BE2C (cell line): ENCODE measurements around the gene RRAS2.

Source experiments
- DNase-seq: peaks from one replicate; pipeline ENCODE4 v3.0.0-alpha.2; 2020
- H3K27me3 ChIP-seq: fragments of 250-450 bp; sonication (Bioruptor Pico); 2 replicates; pipeline ENCODE4 v1.5.1; 2020; ENCODE audit warnings: mild to moderate bottlenecking
- H3K36me3 ChIP-seq: fragments of 250-450 bp; sonication (Bioruptor Pico); 2 replicates; pipeline ENCODE4 v1.5.1; 2020; ENCODE audit warnings: mild to moderate bottlenecking
- H3K4me1 ChIP-seq: fragments of 250-450 bp; sonication (Bioruptor Pico); 2 replicates; pipeline ENCODE4 v1.5.1; 2020
- H3K4me3 ChIP-seq: 2 replicates; pipeline ENCODE4 v1.5.1; 2011; ENCODE audit warnings: low read depth, low read length
- H3K9me3 ChIP-seq: fragments of 250-450 bp; sonication (Bioruptor Pico); 2 replicates; pipeline ENCODE4 v1.5.1; 2020
- CTCF ChIP-seq: IDR thresholded peaks from 2 replicates; pipeline ENCODE4 v1.5.1; 2012; ENCODE audit warnings: mild to moderate bottlenecking, low read depth, low read length

Gene RRAS2

GRCh38 chr11:14381968-14382367 is 23.0 kb upstream of the RRAS2 start:
- Histone ChIP-seq H3K4me1 (no peaks in the 10 kb centered on the region), H3K27me3 (peaks cover 6% of the 10 kb centered on the region; the same call in 1 of the 2 replicates), H3K9me3 (no peaks in the 10 kb centered on the region), H3K4me3 (no peak overlapping the region), H3K36me3 (no peaks in the 10 kb centered on the region)
- no peak for DNase-seq
- no peak for TF ChIP-seq CTCF

GRCh38 chr11:14380947-14381561 is 22.1 kb upstream of the RRAS2 start:
- Histone ChIP-seq H3K9me3 (no peaks in the 10 kb centered on the region), H3K4me3 (peak overlapping the region; percentile 56), H3K27me3 (peaks cover 6% of the 10 kb centered on the region; the same call in 1 of the 2 replicates), H3K36me3 (no peaks in the 10 kb centered on the region), H3K4me1 (no peaks in the 10 kb centered on the region)
- peak; percentile 55 for DNase-seq
- TF ChIP-seq CTCF, result no peak

GRCh38 chr11:14380125-14380936 is 21.3 kb upstream of the RRAS2 start:
- TF ChIP-seq CTCF, result no peak
- DNase-seq, result no peak
- Histone ChIP-seq H3K4me3 (peak overlapping the region; percentile 56), H3K9me3 (no peaks in the 10 kb centered on the region), H3K36me3 (no peaks in the 10 kb centered on the region), H3K27me3 (peaks cover 6% of the 10 kb centered on the region; the same call in 1 of the 2 replicates), H3K4me1 (no peaks in the 10 kb centered on the region)

- DNase-seq, result no peak
- TF ChIP-seq CTCF, result no peak
- no peaks in the 10 kb centered on the region for H3K9me3 ChIP-seq
- no peaks in the 10 kb centered on the region for H3K36me3 ChIP-seq
- H3K4me3 ChIP-seq, result no peak overlapping the region
- H3K27me3 ChIP-seq, result peaks cover 6% of the 10 kb centered on the region; the same call in 1 of the 2 replicates
- H3K4me1 ChIP-seq, result no peaks in the 10 kb centered on the region
These were observed 19.2 kb upstream of the RRAS2 start for GRCh38 chr11:14378171-14378570.

- DNase-seq, result no peak
- peaks cover 6% of the 10 kb centered on the region; the same call in 1 of the 2 replicates for H3K27me3 ChIP-seq
- TF ChIP-seq CTCF, result no peak
These were observed 17.9 kb upstream of the RRAS2 start for GRCh38 chr11:14376920-14377319.

More at GRCh38 chr11:14376920-14377319, 17.9 kb upstream of the RRAS2 start:
- Histone ChIP-seq H3K36me3 (no peaks in the 10 kb centered on the region), H3K9me3 (no peaks in the 10 kb centered on the region), H3K4me3 (no peak overlapping the region), H3K4me1 (no peaks in the 10 kb centered on the region)
